K562 (cell line): ENCODE measurements around the gene RIMKLA. TPM values are rescaled to one million over a fixed set of nuclear protein-coding genes. Genes with fewer than 3 reads are reported as not detected.
A peak's percentile ranks its signal among the peaks of the same experiment; 100 is the strongest.

Experiments
- CTCF ChIP-seq, 3 experiments: IDR thresholded peaks in 2 of 3; conservative IDR thresholded peaks in 1 of 3; 2 replicates each; pipeline ENCODE4 v1.5.1; 2011 to 2012; ENCODE audit warnings: low read length in 3 of 3, mild to moderate bottlenecking in 3 of 3, control low read depth in 2 of 3, improper control_type of control experiment in 1 of 3, inconsistent platforms in 1 of 3, low read depth in 1 of 3, mixed read lengths in 1 of 3, moderate library complexity in 1 of 3; ENCODE audit not compliant: insufficient read depth in 2 of 3
- GTF2E2 ChIP-seq: fragments of 200-800 bp; sonication (Bioruptor generic); IDR thresholded peaks from 2 replicates; pipeline ENCODE4 v1.6.1; 2016; ENCODE audit warnings: missing genetic modification characterization, missing compliant biosample characterization
- HDAC8 ChIP-seq: fragments of 450-650 bp; IDR thresholded peaks from 2 replicates; pipeline ENCODE4 v1.6.1; 2016; ENCODE audit warnings: mild to moderate bottlenecking, missing genetic modification characterization, moderate library complexity, missing compliant biosample characterization
- JUN ChIP-seq, 2 experiments: sonication (generic) in 1 of 2; formaldehyde crosslinking in 1 of 2; IDR thresholded peaks; 2 replicates each; pipeline versions ENCODE4 v1.6.1 to v1.8.0; 2012 to 2022; ENCODE audit warnings: borderline replicate concordance in 2 of 2, mild to moderate bottlenecking in 2 of 2, improper control_type of control experiment in 1 of 2, low read depth in 1 of 2, low read length in 1 of 2, missing genetic modification reagents in 1 of 2
- KAT7 ChIP-seq: sonication (generic); formaldehyde crosslinking; IDR thresholded peaks from 2 replicates; pipeline ENCODE4 v1.8.0; 2022; ENCODE audit warnings: missing genetic modification reagents, mild to moderate bottlenecking, borderline replicate concordance
- L3MBTL2 ChIP-seq: fragments of 450-650 bp; IDR thresholded peaks from 2 replicates; pipeline ENCODE4 v1.6.1; 2016; ENCODE audit warnings: mild to moderate bottlenecking, moderate library complexity
- LCOR ChIP-seq: sonication (generic); formaldehyde crosslinking; IDR thresholded peaks from 2 replicates; pipeline ENCODE4 v1.8.0; 2022; ENCODE audit warnings: mild to moderate bottlenecking, missing genetic modification reagents
- MEIS2 ChIP-seq: fragments of 450-650 bp; IDR thresholded peaks from 2 replicates; pipeline ENCODE4 v1.6.1; 2014; ENCODE audit warnings: mild to moderate bottlenecking; ENCODE audit not compliant: partially characterized antibody
- NFRKB ChIP-seq: fragments of 450-650 bp; IDR thresholded peaks from 2 replicates; pipeline ENCODE4 v1.6.1; 2016; ENCODE audit warnings: low read depth
- NFYB ChIP-seq: IDR thresholded peaks from 2 replicates; pipeline ENCODE4 v1.6.1; 2011; ENCODE audit warnings: mild to moderate bottlenecking, moderate library complexity; ENCODE audit not compliant: insufficient read length; ENCODE audit errors: extremely low read depth
- NKRF ChIP-seq: fragments of 450-650 bp; IDR thresholded peaks from 2 replicates; pipeline ENCODE4 v1.6.1; 2016; ENCODE audit warnings: borderline replicate concordance
- POLR2G ChIP-seq: fragments of 200-400 bp; formaldehyde crosslinking; IDR thresholded peaks from 2 replicates; pipeline ENCODE4 v1.6.1; 2017; ENCODE audit warnings: low read depth, mild to moderate bottlenecking, antibody characterized with exemption, low read length, moderate library complexity
- RAD51 ChIP-seq: fragments of 450-650 bp; IDR thresholded peaks from 2 replicates; pipeline ENCODE4 v1.7.1; 2016; ENCODE audit warnings: low read depth, mild to moderate bottlenecking, borderline replicate concordance
- SMARCA4 ChIP-seq: fragments of 450-650 bp; IDR thresholded peaks from 2 replicates; pipeline ENCODE4 v1.6.1; 2016
- SMARCB1 ChIP-seq: IDR thresholded peaks from 2 replicates; pipeline ENCODE4 v1.6.1; 2011; ENCODE audit warnings: improper control_type of control experiment, low read depth; ENCODE audit not compliant: insufficient read length
- SREBF2 ChIP-seq: sonication (generic); formaldehyde crosslinking; IDR thresholded peaks from 2 replicates; pipeline ENCODE4 v1.4.0; 2020; ENCODE audit warnings: mild to moderate bottlenecking, missing genetic modification reagents
- ZBTB33 ChIP-seq: sonication (generic); formaldehyde crosslinking; IDR thresholded peaks from 2 replicates; pipeline ENCODE4 v1.8.1; 2023; ENCODE audit warnings: mild to moderate bottlenecking, missing genetic modification reagents
- ZFP36 ChIP-seq: fragments of 150-350 bp; IDR thresholded peaks from 2 replicates; pipeline ENCODE4 v1.6.1; 2018; ENCODE audit warnings: low read length, low read depth; ENCODE audit not compliant: partially characterized antibody
- ZNF12 ChIP-seq: sonication (generic); formaldehyde crosslinking; IDR thresholded peaks from 2 replicates; pipeline ENCODE4 v1.4.0; 2020; ENCODE audit warnings: mild to moderate bottlenecking, missing genetic modification reagents
- polyA plus RNA-seq, 8 experiments: library from polyadenylated mRNA; depleted of rRNA in 4 of 8; stranded (reverse) in 5 of 8; unstranded in 3 of 8; fragments of >200 nt; fragmentation: Nextera tagmentation in 2 of 8; fragmentation: Illumina TruSeq in 1 of 8; extraction: Ambion mirVana in 2 of 8; extraction: Trizol in 1 of 8; gene quantifications; 2 replicates each; pipeline versions ENCODE4 v1.2.1 to v1.2.3, GENCODE V29; 2011 to 2014; ENCODE audit warnings: inconsistent platforms in 1 of 8, missing spikeins in 1 of 8
- total RNA-seq, 7 experiments: library from RNA; depleted of rRNA in 6 of 7; stranded (reverse); fragments of >200 nt in 6 of 7; fragmentation: Illumina TruSeq in 2 of 7; extraction: Trizol in 2 of 7; gene quantifications; 2 replicates each; pipeline versions ENCODE4 v1.2.1 to v1.2.3, GENCODE V29; 2011 to 2021; ENCODE audit warnings: low replicate concordance in 1 of 7

The RIMKLA gene
- total and polyA plus RNA-seq, 9 of the 15 experiments (the other 6 are each of a cell fraction or from before 2014, with no cell fraction given), result 0.02 TPM; not detected in 8

GRCh38 chr1:42334240-42335049, 46.1 kb upstream of the RIMKLA start (continued):
- TF ChIP-seq NKRF (peak; percentile 87), RAD51 (peak; percentile 32; the same call in 1 of the 2 replicates), JUN (IDR thresholded peaks at IDR 0.05; ENCODE audit: borderline replicate concordance, low read depth, low read length) (no peak), JUN (CRISPR knock-in tag; IDR thresholded peaks at IDR 0.05; ENCODE audit: borderline replicate concordance) (peak; percentile 62; the same call in 1 of the 2 replicates), SMARCA4 (no peak), ZNF12 (CRISPR knock-in tag) (no peak), SMARCB1 (peak; percentile 31), KAT7 (CRISPR knock-in tag) (no peak; the same call in 1 of the 2 replicates), CTCF (IDR thresholded peaks at IDR 0.05 in 2 of 3, conservative IDR thresholded peaks at IDR 0.05 in 1 of 3; ENCODE audit: insufficient read depth in 2 of 3, low read depth in 1 of 3, low read length in 3 of 3) (peak in 1 of 3 experiments; percentile 15; a peak in 1 of 6 replicates), POLR2G (peak; percentile 43), ZFP36 (peak; percentile 31), LCOR (0 out of 2 replicates have a peak, but pooled peaks have one; percentile 66), SREBF2 (CRISPR knock-in tag) (no peak), L3MBTL2 (peak; percentile 76), GTF2E2 (tag) (peak; percentile 17; the same call in 1 of the 2 replicates), NFYB (no peak), ZBTB33 (peak; percentile 23; the same call in 1 of the 2 replicates), HDAC8 (tag) (no peak), NFRKB (0 out of 2 replicates have a peak, but pooled peaks have one; percentile 19), MEIS2 (no peak)
